Right kidney (tissue), 9 donors: Measurements from ENCODE around the gene CAND2.

ENCODE experiments used
- DNase-seq: peaks from one replicate; pipeline ENCODE4 v3.0.0-alpha.2; 2016
- long read RNA-seq, 8 donors: transcript quantifications; one replicate each; lab custom pipeline, GENCODE V29; 2026

CAND2 gene
- long read RNA-seq, donor 1, partial matches to known transcripts, result 6,729 of 6,843 reads
- long read RNA-seq, donor 1, other reads (novel, unspliced or antisense), result 114 of 6,843 reads
- long read RNA-seq, donor 2, full-length matches to known transcripts, result 1 of 4,743 reads
- long read RNA-seq, donor 2, partial matches to known transcripts, result 4,644 of 4,743 reads
- long read RNA-seq, donor 2, other reads (novel, unspliced or antisense), result 98 of 4,743 reads
- long read RNA-seq, donor 3, full-length matches to known transcripts, result 1 of 2,393 reads
- long read RNA-seq, donor 3, partial matches to known transcripts, result 614 of 2,393 reads
- long read RNA-seq, donor 3, other reads (novel, unspliced or antisense), result 1,778 of 2,393 reads
- long read RNA-seq, donor 4, full-length matches to known transcripts, result 2 of 4,134 reads
- long read RNA-seq, donor 4, partial matches to known transcripts, result 4,036 of 4,134 reads
- long read RNA-seq, donor 4, other reads (novel, unspliced or antisense), result 96 of 4,134 reads
- long read RNA-seq, donor 5, full-length matches to known transcripts, result 1 of 6,630 reads
- long read RNA-seq, donor 5, partial matches to known transcripts, result 6,510 of 6,630 reads
- long read RNA-seq, donor 5, other reads (novel, unspliced or antisense), result 119 of 6,630 reads
- long read RNA-seq, donor 6, full-length matches to known transcripts, result 3 of 4,045 reads
- long read RNA-seq, donor 6, partial matches to known transcripts, result 916 of 4,045 reads
- long read RNA-seq, donor 6, other reads (novel, unspliced or antisense), result 3,126 of 4,045 reads
- long read RNA-seq, donor 7, full-length matches to known transcripts, result 1 of 7,122 reads
- long read RNA-seq, donor 7, partial matches to known transcripts, result 6,978 of 7,122 reads
- long read RNA-seq, donor 7, other reads (novel, unspliced or antisense), result 143 of 7,122 reads
- long read RNA-seq, donor 8, full-length matches to known transcripts, result 1 of 3,777 reads
- long read RNA-seq, donor 8, partial matches to known transcripts, result 951 of 3,777 reads
- long read RNA-seq, donor 8, other reads (novel, unspliced or antisense), result 2,825 of 3,777 reads

GRCh38 chr3:12796171-12797123 is at the start of gene CAND2:
CAND2 (plus strand) TSS chr3:12796680; CDS start chr3:12796721, 41 bp downstream.
- peak; percentile 92 for DNase-seq

GRCh38 chr3:12748477-12748876 is 48.0 kb upstream of the CAND2 start:
- no peak for DNase-seq

GRCh38 chr3:12750223-12750622 is 46.3 kb upstream of the CAND2 start:
- no peak for DNase-seq

- DNase-seq, result no peak
Measured at GRCh38 chr3:12750658-12751071, 45.8 kb upstream of the CAND2 start.

GRCh38 chr3:12751571-12751970 is 44.9 kb upstream of the CAND2 start:
- no peak for DNase-seq

GRCh38 chr3:12752102-12752501 is 44.4 kb upstream of the CAND2 start:
- DNase-seq, result no peak

- no peak for DNase-seq
Measured at GRCh38 chr3:12752809-12753208, 43.7 kb upstream of the CAND2 start.

GRCh38 chr3:12753275-12754028 is 43.0 kb upstream of the CAND2 start:
- DNase-seq, result no peak

- no peak for DNase-seq
Measured at GRCh38 chr3:12754313-12754712, 42.2 kb upstream of the CAND2 start.

- no peak for DNase-seq
Measured at GRCh38 chr3:12755754-12756153, 40.7 kb upstream of the CAND2 start.

GRCh38 chr3:12756175-12756574 is 40.3 kb upstream of the CAND2 start:
- no peak for DNase-seq

GRCh38 chr3:12756635-12757034 is 39.8 kb upstream of the CAND2 start:
- no peak for DNase-seq

- peak; percentile 21 for DNase-seq
Measured at GRCh38 chr3:12758025-12758781, 38.3 kb upstream of the CAND2 start.

GRCh38 chr3:12759097-12759679 is 37.3 kb upstream of the CAND2 start, which contains the start of gene TMEM40:
TMEM40 (minus strand) TSS chr3:12759259; CDS start chr3:12749832, 9,427 bp downstream.
- peak; percentile 12 for DNase-seq

GRCh38 chr3:12759693-12760565 is 36.6 kb upstream of the CAND2 start:
- DNase-seq, result peak; percentile 15

GRCh38 chr3:12764171-12764776 is 32.2 kb upstream of the CAND2 start:
- no peak for DNase-seq

- no peak for DNase-seq
Measured at GRCh38 chr3:12766541-12766940, 29.9 kb upstream of the CAND2 start.
